HG02884 (cell line): ENCODE measurements around the gene OR8A1.

ENCODE experiments used
- ATAC-seq: cut with Tn5 transposase; IDR thresholded peaks from one replicate; pipeline ENCODE4 v1.9.1; 2021; ENCODE audit warnings: mild to moderate bottlenecking, moderate library complexity; ENCODE audit not compliant: unreplicated experiment

OR8A1 gene

GRCh38 chr11:124569697-124570096 is at the start of gene OR8A1:
OR8A1 (plus strand) TSS chr11:124569997; CDS start chr11:124570120, 123 bp downstream.
- ATAC-seq: no peak

DNA sequence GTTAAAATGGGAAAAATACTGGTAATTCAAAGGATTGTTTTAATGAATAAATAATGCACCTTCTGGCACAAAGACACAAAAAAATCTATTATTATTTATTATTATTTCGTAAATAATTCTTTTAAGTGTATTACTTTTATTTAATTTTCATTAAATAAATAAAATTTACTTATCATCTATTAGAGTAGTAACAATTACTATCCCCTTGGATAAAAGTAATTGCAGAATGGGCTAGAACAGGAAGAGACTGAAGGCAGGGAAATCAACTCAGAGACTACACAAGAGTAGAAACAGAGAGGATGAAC is 49.3 kb upstream of the OR8A1 start:
- no peak for ATAC-seq

GRCh38 chr11:124533626-124534025 is 36.2 kb upstream of the OR8A1 start:
- no peak for ATAC-seq

- ATAC-seq: no peak
Observed at GRCh38 chr11:124534051-124534450, 35.7 kb upstream of the OR8A1 start.

DNA sequence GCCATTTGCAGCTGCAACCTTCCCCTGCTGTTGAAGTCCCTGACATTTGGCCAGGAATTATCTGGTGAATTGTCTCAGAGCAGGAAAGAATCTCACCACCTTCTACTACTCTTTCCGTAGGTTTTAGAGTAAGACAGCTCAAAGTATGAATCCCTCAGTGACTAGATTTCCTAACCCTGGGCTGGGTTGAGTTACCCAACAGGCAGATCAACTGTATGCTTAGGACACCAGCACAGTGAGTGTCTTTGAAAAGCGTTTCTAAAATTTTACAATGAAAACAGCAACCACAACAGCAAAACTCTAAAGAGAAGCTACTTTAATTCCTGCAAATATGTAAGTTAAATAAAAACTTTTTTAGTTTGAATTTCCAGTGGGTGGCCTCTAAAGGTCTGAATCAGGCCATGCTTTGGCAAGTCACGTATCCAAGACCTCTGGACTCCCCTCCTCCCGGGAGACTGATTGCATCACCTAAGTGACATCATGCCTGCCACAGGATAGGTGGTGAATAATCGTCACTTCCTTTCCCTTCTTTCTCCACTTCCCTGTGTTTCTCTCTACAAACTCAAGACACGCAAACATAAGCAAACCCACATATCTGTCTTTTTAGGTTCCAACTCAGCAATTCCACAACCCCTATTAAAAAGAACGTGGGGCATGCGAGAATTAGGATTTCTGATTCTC is 34.1 kb upstream of the OR8A1 start:
- ATAC-seq: no peak

- ATAC-seq: no peak
Observed at GRCh38 chr11:124536520-124536919, 33.3 kb upstream of the OR8A1 start.

DNA sequence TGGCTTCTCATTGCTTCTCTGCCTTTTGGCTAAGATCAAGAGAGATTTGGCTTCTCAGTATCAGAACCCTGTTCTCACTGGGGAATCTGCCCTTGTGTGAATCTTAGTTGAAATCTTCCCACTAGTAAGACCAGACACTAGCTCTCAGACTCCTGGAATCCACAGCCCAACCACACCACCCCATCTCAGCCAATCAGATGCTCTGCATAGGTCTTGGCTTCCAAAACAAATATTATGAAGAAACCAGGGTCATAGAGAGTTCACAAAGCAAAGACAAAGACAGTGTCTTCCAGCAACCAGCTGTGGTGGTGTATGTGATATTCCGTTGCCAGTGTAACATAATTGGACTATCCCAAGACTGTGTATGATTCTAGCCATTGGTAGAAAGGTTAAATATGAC is 31.8 kb upstream of the OR8A1 start:
- ATAC-seq: no peak

- no peak for ATAC-seq
Observed at GRCh38 chr11:124541204-124541603, 28.6 kb upstream of the OR8A1 start.

- ATAC-seq: no peak
Observed at GRCh38 chr11:124543145-124543544, 26.7 kb upstream of the OR8A1 start.

GRCh38 chr11:124543554-124543953 is 26.2 kb upstream of the OR8A1 start, which contains the start of gene OR8B12:
OR8B12 (minus strand) TSS chr11:124543654; CDS start chr11:124543654, 0 bp downstream.
- ATAC-seq: no peak

DNA sequence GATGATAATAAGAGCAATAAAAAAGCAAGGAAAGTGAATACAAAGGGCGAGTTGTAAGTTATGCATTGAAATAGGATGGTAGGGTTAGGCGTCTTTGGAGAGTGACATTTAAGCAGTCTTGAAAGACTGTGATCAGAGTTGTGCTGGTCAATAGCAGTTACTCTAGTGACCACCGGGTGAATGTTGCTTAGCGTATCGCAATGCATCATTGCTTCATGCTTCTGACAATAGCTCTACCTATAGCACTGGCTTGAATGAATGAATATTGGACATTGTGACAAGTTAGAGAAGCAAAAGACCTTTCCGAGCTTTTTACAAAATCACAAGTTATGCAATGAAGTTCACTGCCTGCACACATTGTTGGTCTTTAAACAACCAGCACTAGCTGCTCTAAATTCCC is 18.6 kb upstream of the OR8A1 start:
- ATAC-seq: no peak

- ATAC-seq: no peak
Observed at GRCh38 chr11:124551987-124552386, 17.8 kb upstream of the OR8A1 start.

GRCh38 chr11:124556828-124557227 is 13.0 kb upstream of the OR8A1 start:
- no peak for ATAC-seq

DNA sequence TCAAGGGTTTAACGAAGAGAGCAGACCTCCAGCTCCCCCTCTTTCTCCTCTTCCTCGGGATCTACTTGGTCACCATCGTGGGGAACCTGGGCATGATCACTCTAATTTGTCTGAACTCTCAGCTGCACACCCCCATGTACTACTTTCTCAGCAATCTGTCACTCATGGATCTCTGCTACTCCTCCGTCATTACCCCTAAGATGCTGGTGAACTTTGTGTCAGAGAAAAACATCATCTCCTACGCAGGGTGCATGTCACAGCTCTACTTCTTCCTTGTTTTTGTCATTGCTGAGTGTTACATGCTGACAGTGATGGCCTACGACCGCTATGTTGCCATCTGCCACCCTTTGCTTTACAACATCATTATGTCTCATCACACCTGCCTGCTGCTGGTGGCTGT is 363 bp downstream of the OR8A1 start:
- no peak for ATAC-seq

- ATAC-seq: no peak
Observed at GRCh38 chr11:124577716-124578427, 8.1 kb downstream of the OR8A1 start.

GRCh38 chr11:124578761-124579160 is 9.0 kb downstream of the OR8A1 start:
- ATAC-seq: no peak

DNA sequence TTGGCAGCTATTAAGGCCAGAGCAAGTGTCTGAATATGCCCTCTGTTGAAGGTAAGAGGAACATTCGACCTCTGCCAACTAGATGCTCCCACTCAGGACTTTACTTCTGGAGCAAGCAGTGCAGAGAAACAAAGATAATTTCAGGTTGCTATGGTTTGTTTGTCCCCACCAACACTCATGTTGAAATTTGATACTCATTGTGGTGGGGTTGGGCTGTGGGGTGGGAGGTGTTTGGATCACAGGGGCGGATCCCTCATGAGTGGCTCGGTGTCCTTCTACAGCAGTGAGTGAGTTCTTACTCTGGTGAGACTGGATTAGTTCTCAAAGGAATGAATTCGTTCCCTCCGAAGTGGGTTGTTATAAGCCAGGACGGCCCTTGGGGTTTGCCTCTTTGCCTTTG is 12.0 kb downstream of the OR8A1 start:
- ATAC-seq: no peak

DNA sequence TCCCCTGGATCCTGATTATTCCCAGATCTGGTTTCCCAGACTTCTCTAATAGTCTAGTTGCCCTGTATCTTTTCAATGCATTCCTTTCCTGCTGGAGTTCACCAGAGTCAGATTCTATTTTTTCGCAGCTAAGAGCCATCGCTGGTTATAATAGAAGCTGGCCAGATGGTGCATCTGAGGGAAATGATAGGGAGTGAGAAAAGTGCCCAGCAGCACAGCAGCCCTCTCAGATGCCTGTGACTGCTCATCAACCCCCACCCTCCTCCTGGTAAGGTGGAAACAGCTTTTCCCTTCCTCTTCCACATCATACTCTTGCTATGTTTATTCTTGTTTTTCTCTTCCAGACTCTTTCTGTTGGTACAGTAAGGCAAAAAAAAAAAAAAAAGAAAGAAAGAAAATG is 12.8 kb downstream of the OR8A1 start:
- no peak for ATAC-seq

DNA sequence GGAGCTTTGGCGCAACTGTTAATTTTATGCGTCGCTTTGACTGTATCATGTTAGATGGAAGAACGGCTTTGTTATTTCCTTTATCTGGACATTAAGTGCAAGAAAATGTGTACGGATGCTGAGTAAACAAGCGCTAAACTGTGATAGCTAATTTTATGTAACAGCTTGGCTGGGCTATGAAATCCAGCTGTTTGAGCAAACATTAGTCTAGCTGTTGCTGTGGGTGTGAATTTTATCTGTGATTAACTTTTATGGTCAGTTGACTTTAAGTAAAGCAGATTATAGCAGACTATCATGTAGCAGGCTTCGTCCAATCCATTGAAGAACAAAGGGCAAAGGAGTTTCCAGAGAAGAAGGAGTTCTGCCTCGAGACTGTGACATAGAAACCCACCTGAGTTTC is 14.0 kb downstream of the OR8A1 start:
- no peak for ATAC-seq

- no peak for ATAC-seq
Observed at GRCh38 chr11:124584681-124585372, 15.0 kb downstream of the OR8A1 start.

GRCh38 chr11:124586238-124586860 is 16.6 kb downstream of the OR8A1 start:
- ATAC-seq: peak; percentile 72

- ATAC-seq: no peak
Observed at GRCh38 chr11:124591430-124591829, 21.6 kb downstream of the OR8A1 start.
